HT-29 (cell line): Measurements from ENCODE around the gene DDX53. TPM values are rescaled to one million over a fixed set of nuclear protein-coding genes. Genes with fewer than 3 reads are reported as not detected.

Experiments
- DNase-seq: peaks from one replicate; pipeline ENCODE4 v3.0.0-alpha.2; 2015; ENCODE audit warnings: low spot score
- total RNA-seq: library from RNA; depleted of rRNA; stranded (reverse); fragments of >200 nt; shearing (Covaris generic); gene quantifications from 2 replicates; pipeline ENCODE4 v1.2.3, GENCODE V29; 2014; rRNA removed

DDX53 gene
- total RNA-seq = not detected in 2 replicates

DNA sequence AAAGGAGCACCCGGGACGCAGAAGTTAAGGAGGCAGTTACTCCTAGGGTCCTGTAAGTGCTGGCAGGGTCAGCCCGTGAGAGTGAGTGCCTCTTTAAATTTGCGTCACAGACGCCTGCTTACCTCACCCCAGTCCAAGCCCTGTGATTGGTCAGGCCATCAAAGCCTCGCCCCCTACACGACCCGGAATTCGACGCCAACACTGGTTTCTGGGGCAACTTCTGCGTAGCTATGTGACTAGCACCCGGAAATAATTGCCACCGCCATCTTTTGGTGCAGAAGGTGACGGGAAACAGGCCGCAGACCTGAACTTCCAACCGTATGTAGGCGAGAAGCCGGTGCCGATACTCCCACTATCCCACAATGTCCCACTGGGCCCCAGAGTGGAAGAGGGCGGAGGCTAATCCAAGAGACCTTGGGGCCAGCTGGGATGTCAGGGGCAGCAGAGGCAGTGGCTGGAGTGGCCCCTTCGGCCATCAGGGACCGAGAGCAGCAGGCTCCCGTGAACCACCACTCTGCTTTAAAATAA, at the start of gene DDX53:
DDX53 (plus strand) TSS at position 265 of the 528 bp plus-strand sequence; CDS start at position 363, 98 bp downstream.
- DNase-seq = no peak

DNA sequence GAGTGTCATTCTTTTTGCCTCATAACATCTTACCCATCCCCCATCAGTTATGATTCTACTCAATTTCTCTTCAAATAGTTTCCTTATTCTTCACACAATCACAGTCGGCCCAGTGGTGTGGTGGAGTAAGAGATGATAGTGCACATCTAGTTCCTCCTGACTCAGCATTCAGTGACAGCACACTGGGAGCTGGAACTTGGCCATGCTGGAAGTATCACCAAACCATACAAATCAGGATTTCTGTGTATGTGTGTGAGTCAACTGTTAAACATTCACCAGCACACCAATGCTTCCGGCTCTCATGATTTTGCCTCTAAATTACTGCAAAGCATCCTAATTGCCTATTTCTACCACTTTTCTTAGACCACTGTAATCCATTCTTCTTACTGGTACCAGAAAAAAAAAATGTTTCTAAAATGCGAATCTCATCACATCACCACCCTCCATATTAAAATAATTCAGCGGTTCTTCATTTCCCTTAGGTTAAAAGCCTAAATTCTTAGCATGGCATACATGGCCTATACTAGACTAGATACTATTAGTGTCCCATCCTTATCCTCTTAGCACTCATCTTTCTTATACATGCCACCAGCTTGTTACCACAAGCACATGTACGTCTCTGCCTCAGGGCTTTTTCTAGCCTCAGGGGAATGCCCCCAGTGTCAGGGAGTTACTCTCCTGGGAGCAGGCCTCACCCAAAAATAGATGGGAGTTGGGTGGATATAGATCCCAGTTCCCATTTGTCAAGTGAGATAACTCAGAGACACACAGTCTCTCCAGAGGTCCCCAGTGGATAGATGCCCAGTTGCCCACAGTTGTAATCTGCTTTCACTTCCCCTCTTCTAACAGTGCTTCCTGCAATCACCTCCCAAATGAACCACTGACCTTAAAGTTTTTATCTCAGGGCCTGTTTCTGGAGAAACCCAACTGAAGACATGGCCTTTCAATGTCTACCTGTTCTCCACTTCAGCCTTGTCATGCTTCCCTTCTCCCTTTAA, 49.2 kb upstream of the DDX53 start:
- DNase-seq = peak; percentile 35

DNA sequence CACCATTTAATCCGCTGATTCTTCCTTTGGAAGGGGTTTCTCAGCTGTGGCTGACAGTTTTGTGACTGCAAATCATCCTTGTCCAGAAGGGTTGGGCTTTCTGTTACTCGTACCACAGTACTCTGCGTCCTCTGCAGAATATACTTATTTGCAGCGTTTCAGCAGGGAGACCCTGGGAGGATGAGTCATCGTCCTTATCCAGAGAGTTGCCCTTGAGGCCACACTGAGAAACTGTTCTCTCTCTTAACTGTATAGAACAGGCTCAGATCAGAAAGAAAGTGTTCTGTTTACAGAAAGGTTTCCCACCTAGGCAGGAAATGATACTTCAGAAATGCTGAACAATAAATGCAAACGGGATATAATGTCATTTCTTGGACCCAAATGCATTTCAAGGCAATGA, 47.8 kb upstream of the DDX53 start:
- DNase-seq = no peak

DNA sequence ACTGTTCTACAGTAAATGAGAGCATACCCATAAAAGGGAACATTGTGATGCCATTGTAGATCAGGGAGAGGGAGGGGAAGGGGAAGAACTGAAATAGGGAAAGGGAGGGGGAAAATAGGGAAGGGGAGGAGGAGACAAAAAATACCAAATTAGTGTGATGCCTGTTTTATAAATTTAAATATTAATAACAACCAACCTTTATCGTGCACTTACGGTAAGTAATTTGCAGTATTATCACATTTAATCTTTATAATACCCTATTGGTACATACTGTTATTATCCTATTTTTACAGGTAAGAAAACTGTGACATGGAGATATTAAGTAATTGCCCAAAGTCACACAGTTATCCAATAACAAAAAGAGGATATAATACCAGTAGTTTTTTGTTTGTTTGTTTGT, 41.5 kb upstream of the DDX53 start:
- no peak for DNase-seq

- no peak for DNase-seq
Measured at GRCh38 chrX:22959204-22959920, 40.4 kb upstream of the DDX53 start.

GRCh38 chrX:22963196-22963595, 36.6 kb upstream of the DDX53 start:
- DNase-seq = no peak

- no peak for DNase-seq
Measured at GRCh38 chrX:22968494-22968893, 31.3 kb upstream of the DDX53 start.

DNA sequence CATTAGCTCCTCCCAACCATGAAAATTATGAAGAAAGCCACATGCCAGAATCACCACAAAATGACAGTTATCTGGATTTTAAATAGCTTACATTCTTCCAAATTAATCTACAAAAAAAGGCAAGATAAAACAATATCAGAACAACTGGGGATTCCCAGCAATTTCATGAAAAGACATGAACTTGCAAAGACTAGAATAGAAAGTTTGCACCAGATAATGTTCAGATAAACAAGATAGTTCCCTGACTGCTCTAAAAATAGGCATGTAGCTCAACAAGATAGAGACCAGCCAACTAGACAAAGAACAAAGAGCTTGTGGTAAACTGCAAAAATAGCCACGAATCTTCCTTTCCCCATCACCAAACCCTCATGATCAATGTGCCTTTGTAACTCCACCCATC, 30.3 kb upstream of the DDX53 start:
- DNase-seq = no peak

DNA sequence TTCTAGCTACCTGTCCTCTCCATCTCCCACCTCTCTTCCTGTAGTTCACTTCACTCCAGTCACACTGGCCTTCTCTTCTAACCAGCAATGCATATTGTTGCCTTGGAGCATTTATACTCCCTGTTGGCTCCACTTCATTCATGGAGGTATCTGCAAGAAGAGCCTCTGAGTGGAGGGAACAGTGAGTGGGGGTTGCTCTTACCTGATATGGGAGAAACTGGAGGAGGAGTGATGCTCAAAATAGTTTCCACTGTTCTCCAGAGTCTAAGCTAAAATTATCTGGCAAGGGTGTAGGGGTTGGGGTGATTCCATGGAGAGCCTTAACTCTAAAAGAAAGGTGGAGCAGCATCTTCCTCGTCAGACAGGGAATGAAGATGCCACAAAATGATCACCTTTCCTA, 28.9 kb upstream of the DDX53 start:
- no peak for DNase-seq

- DNase-seq = no peak
Measured at GRCh38 chrX:22974616-22975015, 25.1 kb upstream of the DDX53 start.

DNA sequence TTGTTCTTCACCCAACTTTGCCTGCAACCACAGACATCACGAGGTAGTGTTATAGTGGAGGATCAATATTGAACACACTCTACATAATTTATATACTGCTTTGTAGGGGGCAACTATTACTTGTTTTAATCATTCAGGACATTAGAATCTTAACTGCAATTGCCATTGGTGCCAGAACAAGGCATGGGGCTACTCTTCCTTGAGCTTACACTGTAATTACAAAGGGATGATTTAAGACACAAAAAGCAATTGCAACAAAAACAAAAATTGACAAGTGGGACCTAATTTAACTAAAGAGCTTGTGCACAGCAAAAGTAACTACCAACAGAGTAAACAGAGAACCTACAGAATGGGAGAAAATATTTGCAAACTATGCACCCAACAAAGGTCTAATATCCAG, 24.0 kb upstream of the DDX53 start:
- no peak for DNase-seq

DNA sequence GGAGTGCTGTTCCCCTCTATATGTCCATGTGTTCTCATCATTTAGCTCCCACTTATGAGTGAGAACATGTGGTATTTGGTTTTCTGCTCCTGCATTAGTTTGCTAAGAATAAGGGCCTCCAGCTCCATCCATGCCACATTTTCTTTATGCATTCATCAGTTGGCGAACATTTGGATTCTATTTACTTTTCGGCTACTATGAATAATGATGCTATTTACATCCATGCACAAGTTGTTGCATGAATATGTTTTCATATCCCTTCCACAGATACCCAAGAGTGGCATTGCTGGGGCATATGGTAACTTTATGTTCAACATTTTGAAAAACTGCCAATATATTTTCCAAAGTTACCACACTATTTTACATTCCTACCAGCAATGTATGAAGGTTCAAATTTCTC, 13.8 kb upstream of the DDX53 start:
- DNase-seq = no peak

GRCh38 chrX:22987452-22987851, 12.3 kb upstream of the DDX53 start:
- DNase-seq = no peak

GRCh38 chrX:23003116-23003515, 3.4 kb downstream of the DDX53 start:
- DNase-seq = no peak

- peak; percentile 31 for DNase-seq
Measured at GRCh38 chrX:23008431-23009099, 8.8 kb downstream of the DDX53 start.

GRCh38 chrX:23012162-23012561, 12.4 kb downstream of the DDX53 start:
- no peak for DNase-seq

GRCh38 chrX:23012636-23013035, 12.9 kb downstream of the DDX53 start:
- DNase-seq = no peak

- DNase-seq = no peak
Measured at GRCh38 chrX:23013366-23013765, 13.6 kb downstream of the DDX53 start.

- DNase-seq = no peak
Measured at GRCh38 chrX:23031600-23031999, 31.8 kb downstream of the DDX53 start.

GRCh38 chrX:23035493-23035892, 35.7 kb downstream of the DDX53 start:
- DNase-seq = peak; percentile 11

DNA sequence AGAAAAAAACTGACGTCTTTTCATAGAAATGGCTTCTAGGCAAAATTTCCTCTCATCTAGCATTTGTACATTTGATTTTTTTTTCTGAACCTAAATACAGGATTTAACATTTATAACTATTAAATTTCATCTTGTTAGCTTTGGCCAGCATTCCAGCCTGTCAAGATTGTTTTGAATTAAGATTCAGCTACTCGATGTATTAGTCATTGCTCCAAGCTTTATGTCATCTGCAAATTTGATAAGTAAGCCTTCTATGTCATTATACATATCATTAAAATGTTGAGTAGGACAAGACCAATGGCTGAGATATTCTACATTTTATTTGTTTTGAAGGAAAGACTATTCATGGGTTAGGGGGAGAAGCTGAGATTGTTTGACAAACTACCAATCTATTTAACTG, 46.7 kb downstream of the DDX53 start:
- no peak for DNase-seq
